Measurements from ENCODE around the gene FAM83C. TPM values are rescaled to one million over a fixed set of nuclear protein-coding genes. Genes with fewer than 3 reads are reported as not detected.

The FAM83C gene
- total and polyA plus RNA-seq, 7 donors: under 0.01 to 0.03 TPM; not detected in 5

GRCh38 chr20:35240811-35241293, 51.4 kb downstream of the FAM83C start:
- TF ChIP-seq POLR2A (IDR thresholded peaks at IDR 0.05): no peak
- TF ChIP-seq CTCF (IDR thresholded peaks at IDR 0.05): no peak
- no peak for TF ChIP-seq POLR2AphosphoS5 (IDR thresholded peaks at IDR 0.05)
- no peak for TF ChIP-seq EP300 (IDR thresholded peaks at IDR 0.05)
- Histone ChIP-seq H3K9me3 (no peaks in the 10 kb centered on the region), H3K4me3 (no peak overlapping the region), H3K36me3 (peaks cover 0 to 8% (median 3%) of the 10 kb centered on the region in 4 donors), H3K4me1 (peaks cover 0 to 11% (median 0%) of the 10 kb centered on the region in 4 donors), H3K27ac (no peak overlapping the region), H3K27me3 (no peaks in the 10 kb centered on the region)
- WGBS, 2 donors: 94 to 97% methylated on average over 2 of the region's 2 CpGs
- DNase-seq: no peak
- intact Hi-C loops (cut with DNase I): no loop called here

- 79 to 86% methylated on average over 5 of the region's 5 CpGs for WGBS, 2 donors
- TF ChIP-seq POLR2AphosphoS5 (IDR thresholded peaks at IDR 0.05): no peak
- H3K4me1 ChIP-seq: peaks cover 0 to 11% (median 0%) of the 10 kb centered on the region in 4 donors
- no peak overlapping the region for H3K4me3 ChIP-seq
- DNase-seq: no peak
- peaks cover 0 to 12% (median 5%) of the 10 kb centered on the region in 4 donors for H3K36me3 ChIP-seq
- no peak overlapping the region for H3K27ac ChIP-seq
- H3K9me3 ChIP-seq: no peaks in the 10 kb centered on the region
- intact Hi-C loops (cut with DNase I): no loop called here
- H3K27me3 ChIP-seq: no peaks in the 10 kb centered on the region
These were observed 52.0 kb downstream of the FAM83C start for GRCh38 chr20:35240083-35240810.

GRCh38 chr20:35238735-35239134, 53.5 kb downstream of the FAM83C start:
- WGBS, 2 donors: 84 to 90% methylated on average over 5 of the region's 5 CpGs
- peaks cover 0 to 13% (median 5%) of the 10 kb centered on the region in 4 donors for H3K36me3 ChIP-seq
- no peaks in the 10 kb centered on the region for H3K9me3 ChIP-seq
- intact Hi-C loops (cut with DNase I): no loop called here
- H3K4me3 ChIP-seq: no peak overlapping the region
- no peak overlapping the region for H3K27ac ChIP-seq
- TF ChIP-seq POLR2AphosphoS5 (IDR thresholded peaks at IDR 0.05): no peak
- no peak for TF ChIP-seq POLR2A (IDR thresholded peaks at IDR 0.05)
- no peak for TF ChIP-seq EP300 (IDR thresholded peaks at IDR 0.05)
- no peak for TF ChIP-seq CTCF (IDR thresholded peaks at IDR 0.05)
- DNase-seq: no peak
- H3K27me3 ChIP-seq: no peaks in the 10 kb centered on the region
- H3K4me1 ChIP-seq: peaks cover 0 to 11% (median 0%) of the 10 kb centered on the region in 4 donors

- Histone ChIP-seq H3K9me3 (no peaks in the 10 kb centered on the region), H3K36me3 (peaks cover 0 to 13% (median 5%) of the 10 kb centered on the region in 4 donors), H3K27me3 (no peaks in the 10 kb centered on the region), H3K27ac (no peak overlapping the region), H3K4me3 (no peak overlapping the region), H3K4me1 (peaks cover 0 to 11% (median 0%) of the 10 kb centered on the region in 4 donors)
- DNase-seq: no peak
- WGBS, 2 donors: 78 to 95% methylated on average over 4 of the region's 4 CpGs
- TF ChIP-seq CTCF (IDR thresholded peaks at IDR 0.05) (no peak), POLR2A (IDR thresholded peaks at IDR 0.05) (no peak), POLR2AphosphoS5 (IDR thresholded peaks at IDR 0.05) (no peak), EP300 (IDR thresholded peaks at IDR 0.05) (no peak)
- intact Hi-C loops (cut with DNase I): no loop called here
These were observed 54.1 kb downstream of the FAM83C start for GRCh38 chr20:35238170-35238569.

- no peak for TF ChIP-seq CTCF (IDR thresholded peaks at IDR 0.05)
- TF ChIP-seq EP300 (IDR thresholded peaks at IDR 0.05): no peak
- no peak for TF ChIP-seq POLR2A (IDR thresholded peaks at IDR 0.05)
- no peak for TF ChIP-seq POLR2AphosphoS5 (IDR thresholded peaks at IDR 0.05)
- H3K27ac ChIP-seq: no peak overlapping the region
- H3K36me3 ChIP-seq: peaks cover 0 to 13% (median 5%) of the 10 kb centered on the region in 4 donors
- intact Hi-C loops (cut with DNase I): no loop called here
- peaks cover 0 to 11% (median 0%) of the 10 kb centered on the region in 4 donors for H3K4me1 ChIP-seq
- H3K27me3 ChIP-seq: no peaks in the 10 kb centered on the region
- no peaks in the 10 kb centered on the region for H3K9me3 ChIP-seq
- DNase-seq: no peak
- no peak overlapping the region for H3K4me3 ChIP-seq
These were observed 54.7 kb downstream of the FAM83C start for GRCh38 chr20:35237486-35237885.
